Glomerular visceral epithelial cell (primary cell): ENCODE data around the gene APCDD1L.
"Not testable (repeated sequence)": the region's sequence is repeated elsewhere in the genome, so short reads cannot be mapped to it uniquely, and the experiment has no call there.

ENCODE experiments used
- DNase-seq: peaks from one replicate; pipeline ENCODE4 v3.0.0-alpha.2; 2016; ENCODE audit errors: extremely low spot score

The APCDD1L gene

DNA sequence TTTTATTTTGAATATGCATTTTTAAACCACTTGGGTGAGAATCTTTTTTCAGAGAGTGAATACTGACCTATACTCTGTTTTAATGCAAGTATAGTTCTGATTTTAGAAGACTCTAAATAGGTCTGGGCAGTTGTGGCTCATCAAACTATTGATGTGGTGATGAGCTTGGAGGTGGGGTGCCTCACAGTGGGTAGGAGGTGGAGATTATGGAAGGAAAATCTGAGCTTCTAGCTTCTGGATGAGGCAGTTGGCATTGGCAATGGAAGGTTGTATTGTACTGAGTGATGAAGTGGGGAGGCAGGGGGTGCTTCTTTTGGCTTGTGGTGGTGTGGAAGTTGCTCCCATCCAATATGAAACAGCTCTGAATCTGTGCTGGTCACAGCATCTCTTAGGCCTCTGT, 73.5 kb downstream of the APCDD1L start:
- no peak for DNase-seq

DNA sequence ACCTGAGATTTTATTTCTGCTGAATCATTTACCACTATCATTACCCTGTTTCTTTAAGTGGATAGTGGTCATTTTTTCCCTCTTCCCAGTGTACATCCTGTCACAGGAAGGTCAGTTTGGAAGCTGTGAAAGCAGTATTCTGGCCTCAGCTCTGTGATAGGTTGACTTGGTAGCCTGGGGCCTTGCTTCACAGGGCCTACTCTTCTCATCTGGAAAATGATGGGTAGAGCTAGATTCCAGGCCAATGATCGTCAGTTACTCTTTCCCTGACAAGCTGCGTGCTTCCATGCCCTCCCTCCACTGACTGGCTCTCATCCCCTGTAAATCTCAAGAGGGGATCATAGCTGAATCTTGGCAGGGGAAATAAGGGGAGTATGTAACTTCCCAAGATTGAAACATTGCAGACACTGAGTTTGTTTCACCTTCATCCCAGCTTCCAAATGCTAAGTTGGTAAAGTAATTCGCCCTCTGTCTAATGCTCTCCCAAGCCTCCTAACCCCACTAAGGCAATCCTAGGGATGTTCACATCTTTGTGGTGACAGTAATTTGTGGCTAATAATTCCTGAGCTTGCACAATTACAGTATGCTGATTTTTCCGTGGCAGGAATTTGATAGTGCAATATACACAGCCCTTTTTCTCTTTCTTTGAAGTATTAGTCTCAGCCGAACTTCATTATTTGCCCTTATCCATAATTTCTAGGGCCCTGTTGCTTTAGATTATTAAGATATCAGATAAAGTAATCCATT, 75.0 kb downstream of the APCDD1L start:
- DNase-seq, result no peak

GRCh38 chr20:58438970-58439808, 76.0 kb downstream of the APCDD1L start:
- DNase-seq, result no peak

GRCh38 chr20:58436868-58437645, 78.1 kb downstream of the APCDD1L start:
- DNase-seq, result peak; percentile 72

DNA sequence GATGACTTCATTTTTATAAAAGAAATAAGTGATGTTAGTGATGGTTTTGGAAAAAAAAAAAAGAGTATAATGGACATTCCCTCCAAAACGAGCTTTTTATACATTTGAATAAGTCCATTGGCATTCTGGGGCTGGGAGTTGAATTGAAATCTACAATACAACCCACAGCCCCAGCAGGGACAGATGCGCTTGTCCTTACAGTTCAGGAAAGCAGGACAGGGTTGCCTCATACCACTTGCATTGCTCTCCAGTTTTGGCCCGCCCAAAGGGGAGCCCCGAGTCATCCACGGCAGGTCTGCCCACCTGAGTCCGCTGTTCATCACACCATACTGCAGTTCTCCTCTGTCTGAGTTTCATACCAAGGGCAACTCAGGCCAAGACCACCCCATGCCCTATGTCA, 80.0 kb downstream of the APCDD1L start:
- no peak for DNase-seq

DNA sequence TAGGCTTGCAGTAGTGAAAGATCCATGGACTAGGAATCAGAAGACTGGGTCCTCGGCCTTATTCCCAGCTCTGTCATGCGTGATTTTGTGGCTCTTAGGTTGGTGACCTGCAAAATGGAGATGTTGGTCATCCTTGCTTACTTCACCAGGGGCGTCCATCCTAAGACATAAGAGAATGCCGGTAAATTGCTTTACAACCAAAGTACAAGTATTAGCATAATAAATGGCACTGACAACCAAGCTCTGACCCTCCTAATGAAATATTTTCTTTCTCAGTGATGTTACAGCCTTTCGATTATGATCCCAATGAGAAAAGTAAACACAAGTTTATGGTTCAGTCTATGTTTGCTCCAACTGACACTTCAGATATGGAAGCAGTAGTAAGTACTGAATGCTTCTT, 80.9 kb downstream of the APCDD1L start:
- no peak for DNase-seq

DNA sequence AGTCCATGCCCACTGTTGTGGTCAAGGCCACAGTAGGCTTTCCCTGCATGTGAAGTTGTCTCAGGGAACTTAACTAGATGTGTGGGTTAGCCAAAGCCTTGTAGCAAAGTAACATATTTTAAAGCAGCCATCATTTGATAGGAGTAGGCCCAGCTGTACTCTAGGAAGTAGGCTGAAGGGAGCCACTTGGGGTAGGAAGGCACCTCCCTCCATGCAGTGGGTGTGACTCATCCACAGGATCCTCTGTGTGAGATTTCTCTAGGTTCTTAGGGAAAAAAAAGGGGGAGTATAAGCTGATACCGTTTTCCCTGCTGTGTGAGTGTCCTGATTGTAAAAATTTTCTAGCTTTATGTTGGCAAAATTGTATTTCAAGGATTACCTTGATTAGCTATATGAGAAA, 81.4 kb downstream of the APCDD1L start:
- peak; percentile 77 for DNase-seq

- no peak for DNase-seq
These were observed 82.1 kb downstream of the APCDD1L start for GRCh38 chr20:58433029-58433647.

GRCh38 chr20:58432186-58432954, 82.8 kb downstream of the APCDD1L start:
- no peak for DNase-seq

- DNase-seq, result no peak
These were observed 84.1 kb downstream of the APCDD1L start for GRCh38 chr20:58431134-58431533.

GRCh38 chr20:58429303-58429702, 85.9 kb downstream of the APCDD1L start:
- no peak for DNase-seq

- no peak for DNase-seq
These were observed 86.8 kb downstream of the APCDD1L start for GRCh38 chr20:58428364-58428763.

DNA sequence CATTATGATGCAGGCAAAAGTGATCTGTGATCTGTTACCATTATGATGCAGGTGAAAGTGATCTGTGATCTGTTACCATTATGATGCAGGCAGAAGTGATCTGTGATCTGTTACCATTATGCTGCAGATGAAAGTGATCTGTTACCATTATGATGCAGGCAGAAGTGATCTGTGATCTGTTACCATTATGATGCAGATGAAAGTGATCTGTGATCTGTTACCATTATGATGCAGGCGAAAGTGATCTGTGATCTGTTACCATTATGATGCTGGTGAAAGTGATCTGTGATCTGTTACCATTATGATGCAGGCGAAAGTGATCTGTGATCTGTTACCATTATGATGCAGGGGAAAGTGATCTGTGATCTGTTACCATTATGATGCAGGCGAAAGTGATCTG, 87.6 kb downstream of the APCDD1L start:
- not testable (repeated sequence) for DNase-seq

DNA sequence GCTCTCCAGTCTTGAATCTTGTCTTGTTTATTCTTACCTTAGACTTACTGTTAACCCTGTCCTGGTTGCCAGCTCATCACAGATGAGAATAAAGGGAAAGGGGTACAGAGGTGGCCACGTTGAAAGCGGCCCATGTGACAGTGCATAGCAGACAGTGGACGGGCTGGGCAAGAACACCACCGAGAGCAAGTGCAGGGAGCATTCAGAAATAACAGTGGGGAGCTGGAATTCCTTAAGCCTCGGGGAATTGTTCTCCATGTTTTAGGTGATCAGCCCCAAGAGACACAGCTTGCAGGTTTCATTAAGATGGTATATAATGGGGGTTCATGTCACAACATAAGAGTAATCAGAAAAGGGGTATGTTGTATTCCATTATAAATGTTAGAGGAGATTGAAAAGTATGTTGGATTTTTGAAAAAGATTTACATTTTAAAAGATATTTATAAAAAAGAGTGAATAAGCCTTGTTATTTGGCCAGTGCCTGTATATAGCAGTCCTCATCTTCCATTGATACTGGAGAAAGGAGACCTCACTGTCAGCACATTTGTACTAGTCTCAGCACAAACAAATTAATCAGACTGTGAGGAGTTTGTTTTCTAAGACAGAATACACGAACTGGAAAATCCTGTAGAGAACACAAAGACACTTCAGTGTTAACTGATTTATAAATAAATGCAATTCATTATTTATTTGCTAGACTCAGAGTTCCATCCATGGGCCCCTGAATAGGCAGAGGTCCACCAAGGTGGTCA, 90.8 kb downstream of the APCDD1L start:
- DNase-seq, result no peak

GRCh38 chr20:58421497-58421850, 93.7 kb downstream of the APCDD1L start:
- DNase-seq, result peak; percentile 44

- DNase-seq, result peak; percentile 52
These were observed 94.3 kb downstream of the APCDD1L start for GRCh38 chr20:58420798-58421496.

DNA sequence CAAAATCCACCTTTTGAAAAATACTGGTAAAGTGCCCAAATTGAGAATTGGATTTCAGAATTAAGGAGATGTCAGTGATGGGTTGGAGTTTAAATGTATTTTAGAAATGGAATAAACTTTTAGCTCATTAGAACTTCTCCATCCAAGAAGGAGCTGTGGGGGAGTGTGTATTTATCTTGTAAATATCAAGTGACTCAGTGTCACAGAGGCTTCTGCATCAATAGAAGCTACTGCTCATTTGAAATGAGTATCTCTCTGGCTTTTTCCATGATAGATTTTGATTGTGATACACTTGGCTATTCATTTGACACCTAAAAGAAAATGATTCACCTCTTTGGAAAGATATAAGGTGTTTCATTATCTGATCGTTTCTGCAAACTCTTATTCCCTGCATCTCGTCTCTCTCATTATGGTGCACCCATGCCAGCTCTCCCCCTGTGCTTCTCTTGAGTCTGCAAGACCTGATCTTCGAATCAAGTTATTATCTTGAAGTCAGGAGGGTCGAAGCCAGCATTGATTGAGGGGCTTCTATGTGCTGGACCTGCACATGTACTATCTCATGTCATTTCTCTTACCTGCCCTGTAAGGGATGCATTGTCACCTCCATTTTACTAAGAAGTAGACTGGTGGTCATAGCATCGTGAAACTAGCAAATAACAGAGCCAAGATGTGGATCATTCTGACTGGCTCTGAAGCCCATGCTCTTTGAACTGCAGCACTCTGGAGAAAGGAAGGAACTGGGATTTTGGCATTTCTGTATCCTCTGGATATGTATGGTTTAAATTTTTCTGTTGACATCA, 96.0 kb downstream of the APCDD1L start:
- no peak for DNase-seq

GRCh38 chr20:58417438-58417837, 97.8 kb downstream of the APCDD1L start:
- no peak for DNase-seq

DNA sequence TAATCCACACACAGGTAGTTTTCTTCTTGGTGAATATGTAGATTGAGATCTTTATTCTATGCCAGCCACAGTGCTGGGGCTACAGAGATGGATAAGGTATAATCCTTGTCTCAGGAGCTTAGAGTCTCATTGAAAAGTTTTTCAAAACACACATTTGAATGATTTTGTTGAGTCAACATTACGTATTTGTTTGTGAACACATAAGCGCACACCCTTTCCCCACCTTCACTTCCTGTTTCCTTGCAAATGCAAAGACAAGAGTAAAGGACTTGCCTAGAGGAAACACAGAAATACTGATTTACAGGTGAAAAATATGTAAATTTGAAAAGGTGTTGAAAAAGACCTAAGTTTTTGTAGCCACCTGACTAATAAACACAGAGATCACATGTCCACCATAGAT, 98.4 kb downstream of the APCDD1L start:
- DNase-seq, result no peak
